GM06990 (cell line): Measurements from ENCODE around the gene ADCYAP1R1.

Experiments
- DNase-seq: peaks from one replicate; pipeline ENCODE4 v3.0.0-alpha.2; 2011; ENCODE audit not compliant: insufficient read length; ENCODE audit errors: extremely low read depth
- H3K27me3 ChIP-seq: replicated peaks from 2 replicates; pipeline ENCODE4 v1.6.0; 2011; ENCODE audit warnings: low read length; ENCODE audit not compliant: control insufficient read depth, insufficient read depth
- H3K36me3 ChIP-seq: 2 replicates; pipeline ENCODE4 v1.5.1; 2011; ENCODE audit warnings: low read length; ENCODE audit not compliant: control insufficient read depth, insufficient read depth
- H3K4me3 ChIP-seq: replicated peaks from 2 replicates; pipeline ENCODE4 v1.5.1; 2011; ENCODE audit warnings: low read depth, mild to moderate bottlenecking, control low read depth, low read length
- TF ChIP-seq, protein P1 (sequence below): IDR thresholded peaks from 2 replicates; pipeline ENCODE4 v1.5.1; 2011; ENCODE audit warnings: low read length, control low read depth, mild to moderate bottlenecking, inconsistent platforms; ENCODE audit not compliant: insufficient read depth, poor library complexity, severe bottlenecking

ADCYAP1R1 gene

GRCh38 chr7:31116615-31117014, 64.5 kb downstream of the ADCYAP1R1 start:
- TF ChIP-seq, protein P1, sequence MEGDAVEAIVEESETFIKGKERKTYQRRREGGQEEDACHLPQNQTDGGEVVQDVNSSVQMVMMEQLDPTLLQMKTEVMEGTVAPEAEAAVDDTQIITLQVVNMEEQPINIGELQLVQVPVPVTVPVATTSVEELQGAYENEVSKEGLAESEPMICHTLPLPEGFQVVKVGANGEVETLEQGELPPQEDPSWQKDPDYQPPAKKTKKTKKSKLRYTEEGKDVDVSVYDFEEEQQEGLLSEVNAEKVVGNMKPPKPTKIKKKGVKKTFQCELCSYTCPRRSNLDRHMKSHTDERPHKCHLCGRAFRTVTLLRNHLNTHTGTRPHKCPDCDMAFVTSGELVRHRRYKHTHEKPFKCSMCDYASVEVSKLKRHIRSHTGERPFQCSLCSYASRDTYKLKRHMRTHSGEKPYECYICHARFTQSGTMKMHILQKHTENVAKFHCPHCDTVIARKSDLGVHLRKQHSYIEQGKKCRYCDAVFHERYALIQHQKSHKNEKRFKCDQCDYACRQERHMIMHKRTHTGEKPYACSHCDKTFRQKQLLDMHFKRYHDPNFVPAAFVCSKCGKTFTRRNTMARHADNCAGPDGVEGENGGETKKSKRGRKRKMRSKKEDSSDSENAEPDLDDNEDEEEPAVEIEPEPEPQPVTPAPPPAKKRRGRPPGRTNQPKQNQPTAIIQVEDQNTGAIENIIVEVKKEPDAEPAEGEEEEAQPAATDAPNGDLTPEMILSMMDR = no peak
- no peaks in the 10 kb centered on the region; the same call in 1 of the 2 replicates for H3K27me3 ChIP-seq
- H3K36me3 ChIP-seq = no peaks in the 10 kb centered on the region
- no peak overlapping the region for H3K4me3 ChIP-seq
- DNase-seq = no peak

DNA sequence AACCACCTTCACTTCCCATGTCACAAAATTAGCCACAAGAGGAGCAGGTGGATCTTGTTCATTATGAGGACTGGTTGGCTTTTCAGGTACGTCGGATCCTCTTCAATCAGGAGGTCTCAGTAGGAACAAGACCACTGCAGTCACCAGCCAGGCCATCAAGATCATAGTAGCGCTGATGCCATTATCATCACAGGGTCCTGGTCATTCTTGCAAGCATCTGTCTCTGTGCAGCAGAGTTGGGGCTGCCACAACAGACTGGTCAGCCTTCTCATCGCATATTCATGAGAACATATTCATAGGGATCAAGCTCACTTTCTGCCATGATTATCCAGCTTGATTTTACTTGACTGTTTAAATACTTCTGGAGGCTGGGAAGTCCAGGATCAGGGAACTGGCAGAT, 67.1 kb downstream of the ADCYAP1R1 start:
- DNase-seq = no peak
- no peaks in the 10 kb centered on the region for H3K36me3 ChIP-seq
- no peaks in the 10 kb centered on the region; the same call in 1 of the 2 replicates for H3K27me3 ChIP-seq
- TF ChIP-seq, protein P1 = no peak
- H3K4me3 ChIP-seq = no peak overlapping the region

DNA sequence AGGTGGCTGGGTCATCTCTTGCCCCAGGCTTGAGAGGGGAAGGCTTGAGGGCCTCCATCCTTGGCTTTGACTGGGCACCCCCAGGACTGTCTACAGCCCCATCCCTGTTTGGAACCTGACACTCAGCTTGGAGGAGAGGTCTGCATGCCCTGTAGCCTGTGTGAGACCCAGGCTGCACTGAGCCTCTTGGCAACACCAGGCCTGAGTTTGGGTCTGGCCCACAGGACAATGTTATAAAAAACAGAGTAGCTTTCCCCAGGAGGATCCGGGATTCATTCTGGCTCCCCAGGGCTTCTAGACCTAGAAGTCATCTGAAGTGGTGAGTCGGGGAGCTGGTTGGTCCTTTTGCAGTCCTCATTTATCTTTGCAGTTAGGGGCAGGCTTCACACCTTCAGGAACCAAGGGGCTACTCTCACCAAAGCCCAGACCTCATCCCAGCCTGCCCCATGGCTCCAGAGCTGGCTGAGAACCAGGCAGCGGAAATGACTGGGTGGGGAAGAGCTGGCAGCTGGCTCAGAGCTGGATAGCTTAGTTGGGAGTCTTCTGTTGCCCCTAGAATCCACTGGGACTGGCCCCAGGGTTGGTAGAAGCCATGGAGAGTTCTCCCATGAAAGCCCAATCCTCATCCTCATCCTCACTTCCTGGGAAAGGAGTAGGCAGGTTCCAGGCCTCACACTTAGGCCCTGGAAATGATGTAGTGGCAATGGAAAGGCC, 68.8 kb downstream of the ADCYAP1R1 start:
- TF ChIP-seq, protein P1 = no peak
- Histone ChIP-seq H3K27me3 (no peaks in the 10 kb centered on the region; the same call in 1 of the 2 replicates), H3K4me3 (no peak overlapping the region), H3K36me3 (no peaks in the 10 kb centered on the region)
- DNase-seq = no peak

GRCh38 chr7:31121601-31122000, 69.5 kb downstream of the ADCYAP1R1 start:
- TF ChIP-seq, protein P1 = no peak
- DNase-seq = no peak
- no peaks in the 10 kb centered on the region; the same call in 1 of the 2 replicates for H3K27me3 ChIP-seq
- H3K4me3 ChIP-seq = no peak overlapping the region
- H3K36me3 ChIP-seq = no peaks in the 10 kb centered on the region

DNA sequence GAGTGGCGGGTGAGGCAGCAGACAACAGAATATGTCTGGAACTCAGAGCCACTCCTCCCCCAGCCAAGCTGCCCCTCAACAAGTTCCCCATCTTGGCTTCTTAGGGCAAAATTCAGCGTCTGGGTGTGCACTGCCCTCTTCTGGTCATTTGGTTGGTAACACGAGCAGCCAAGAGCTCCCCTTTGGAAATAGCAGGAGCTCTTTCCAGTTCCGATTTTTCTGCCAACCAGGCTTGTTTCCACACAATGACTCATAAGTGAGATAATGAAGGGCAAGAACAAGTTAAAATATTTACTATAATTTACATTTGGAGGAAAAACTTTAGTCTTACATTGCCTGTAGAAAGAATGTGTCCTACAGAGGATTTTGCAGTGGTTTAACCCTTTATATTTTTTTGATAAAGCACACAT, 70.5 kb downstream of the ADCYAP1R1 start:
- Histone ChIP-seq H3K36me3 (no peaks in the 10 kb centered on the region), H3K27me3 (no peaks in the 10 kb centered on the region; the same call in 1 of the 2 replicates), H3K4me3 (no peak overlapping the region)
- DNase-seq = peak; percentile 15
- TF ChIP-seq, protein P1 = peak; percentile 80
